ENCODE data around the gene MTUS2.
"Not testable (repeated sequence)": the region's sequence is repeated elsewhere in the genome, so short reads cannot be mapped to it uniquely, and the experiment has no call there.

MTUS2 gene

GRCh38 chr13:29162638-29163235 lies 342.6 kb downstream of the MTUS2 start:
- no peak for DNase-seq (ENCODE audit: low read depth, low spot score)

GRCh38 chr13:29164116-29164515 lies 344.0 kb downstream of the MTUS2 start:
- DNase-seq (ENCODE audit: low read depth, low spot score), result no peak

DNA sequence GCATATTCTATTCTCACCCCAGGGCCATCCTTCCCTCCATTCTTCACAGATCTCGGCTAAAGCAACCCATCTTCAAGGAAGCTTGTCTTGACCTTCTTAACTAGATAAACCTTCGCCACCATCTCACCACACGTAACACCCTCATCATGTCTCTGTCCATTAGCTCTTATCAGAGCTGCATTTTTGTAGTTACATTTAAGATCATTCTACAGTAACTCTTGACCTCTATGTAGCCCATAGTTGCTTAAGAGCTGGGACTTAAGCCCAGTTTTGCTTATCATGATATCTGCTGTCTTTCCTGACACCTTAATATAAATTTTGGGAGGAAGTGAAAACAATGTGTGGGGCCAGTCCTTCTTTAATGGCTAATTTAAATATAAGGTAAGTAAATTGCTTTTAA lies 345.1 kb downstream of the MTUS2 start:
- no peak for DNase-seq (ENCODE audit: low read depth, low spot score)

DNA sequence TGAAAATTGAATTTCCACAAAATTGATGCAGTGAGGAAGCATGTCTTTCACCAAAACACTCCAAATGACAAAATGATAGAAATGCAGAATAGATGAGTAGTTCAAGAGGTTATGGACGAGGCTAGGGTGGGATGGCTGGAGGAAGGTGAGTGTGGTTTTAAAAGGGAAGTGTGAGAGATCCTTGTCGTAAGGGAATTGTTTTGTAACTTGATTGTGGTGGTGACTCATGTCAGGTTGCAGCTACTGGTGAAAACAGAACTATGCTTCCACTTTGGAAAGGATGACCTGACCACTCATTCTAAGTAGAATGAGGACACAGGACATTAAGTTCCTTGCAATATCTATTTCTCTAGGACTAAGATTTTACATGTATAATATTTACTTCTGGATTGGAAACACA lies 345.7 kb downstream of the MTUS2 start:
- no peak for DNase-seq (ENCODE audit: low read depth, low spot score)

DNA sequence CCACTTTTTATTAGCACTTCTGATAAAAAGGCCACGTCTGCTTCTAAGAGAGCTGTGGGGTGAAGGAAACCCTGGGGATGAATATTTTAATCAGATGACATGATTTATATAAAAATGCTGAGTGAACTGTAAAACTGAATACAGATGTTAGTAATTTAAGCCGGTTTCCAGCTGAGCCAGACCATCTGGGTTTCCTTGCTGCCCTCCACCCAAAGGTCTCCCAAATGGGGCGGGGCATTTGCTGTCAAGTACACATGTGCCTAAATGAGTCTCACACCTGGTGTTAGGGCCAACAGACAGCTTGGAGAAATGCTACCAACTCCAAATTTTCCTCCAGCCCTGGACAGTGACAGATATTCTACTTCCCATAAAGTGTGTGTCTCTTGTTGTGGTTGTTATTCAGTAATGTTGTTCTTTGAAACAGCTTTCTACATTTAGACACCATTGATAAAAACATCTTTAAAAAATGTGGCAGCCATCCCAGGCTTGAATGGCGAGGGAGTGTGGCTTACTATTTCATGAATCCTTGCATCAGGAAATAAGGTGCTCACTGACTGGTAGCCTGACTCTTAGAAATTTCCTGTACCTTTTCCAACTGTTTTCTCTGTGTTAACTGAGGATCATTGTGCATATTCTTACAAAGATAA lies 350.4 kb downstream of the MTUS2 start:
- no peak for DNase-seq (ENCODE audit: low read depth, low spot score)

DNA sequence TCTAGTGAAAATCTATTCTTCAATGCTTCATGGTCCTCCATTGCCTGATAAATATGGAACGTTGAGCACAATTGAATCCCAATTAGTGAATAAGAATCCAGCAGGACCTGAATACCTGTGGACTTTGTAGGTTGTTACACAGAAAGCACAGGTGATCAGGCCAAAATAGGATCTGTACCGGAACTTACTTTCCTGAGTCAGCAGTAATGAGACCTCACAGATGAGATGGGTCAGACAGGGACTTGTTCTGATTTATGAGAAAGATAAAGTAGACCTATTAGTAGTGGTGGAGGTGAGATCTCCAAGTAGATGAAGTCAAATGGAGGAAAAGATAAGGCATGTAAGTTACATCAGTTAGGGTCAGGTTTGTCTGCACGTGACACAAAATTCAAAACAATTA lies 351.1 kb downstream of the MTUS2 start:
- no peak for DNase-seq (ENCODE audit: low read depth, low spot score)

- DNase-seq (ENCODE audit: low read depth, low spot score), result no peak
Observed at GRCh38 chr13:29174093-29174492, 354.0 kb downstream of the MTUS2 start.

- DNase-seq (ENCODE audit: low read depth, low spot score), result no peak
Observed at GRCh38 chr13:29175250-29175873, 355.2 kb downstream of the MTUS2 start.

- no peak for DNase-seq (ENCODE audit: low read depth, low spot score)
Observed at GRCh38 chr13:29180055-29180454, 359.9 kb downstream of the MTUS2 start.

- DNase-seq (ENCODE audit: low read depth, low spot score), result no peak
Observed at GRCh38 chr13:29182216-29182615, 362.1 kb downstream of the MTUS2 start.

GRCh38 chr13:29185926-29186325 lies 365.8 kb downstream of the MTUS2 start:
- DNase-seq (ENCODE audit: low read depth, low spot score), result no peak

DNA sequence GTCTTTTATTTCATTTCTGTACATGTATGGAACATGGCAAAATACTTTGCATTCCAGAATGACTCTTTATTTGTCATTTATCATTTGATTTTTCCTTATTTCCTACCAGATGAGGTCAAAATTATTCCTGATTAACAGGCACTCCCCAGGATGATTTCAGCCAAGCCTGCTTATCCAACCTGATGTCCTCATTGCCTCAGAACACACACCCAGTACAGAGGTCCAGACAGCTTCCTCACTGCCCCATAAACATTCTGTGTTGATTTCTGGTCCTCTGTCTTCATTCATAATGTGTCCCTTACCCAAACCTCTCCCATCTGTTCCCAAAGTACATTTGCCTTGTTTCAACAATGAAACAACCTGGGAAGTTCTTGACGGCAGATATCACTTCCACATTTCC lies 367.4 kb downstream of the MTUS2 start:
- DNase-seq (ENCODE audit: low read depth, low spot score), result no peak

DNA sequence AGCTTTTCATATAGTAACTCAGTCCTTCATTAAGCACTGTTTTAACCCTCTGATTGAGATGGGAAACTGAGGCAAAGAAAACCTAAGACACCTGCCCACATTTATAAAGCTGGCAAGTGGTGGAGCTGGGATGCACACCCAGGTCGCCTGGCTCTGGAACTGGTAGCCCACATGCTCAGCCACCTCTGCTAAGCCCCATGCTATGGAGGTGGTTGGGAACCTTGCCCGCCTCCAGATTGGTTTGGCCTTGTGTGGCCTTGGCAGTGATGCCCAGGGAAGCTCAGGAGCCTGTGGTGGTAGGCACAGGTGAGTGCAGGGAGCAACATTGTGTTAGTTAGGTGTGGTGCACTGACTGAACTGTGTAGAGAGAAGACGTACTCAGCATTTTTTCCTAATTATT lies 370.2 kb downstream of the MTUS2 start:
- DNase-seq (ENCODE audit: low read depth, low spot score), result no peak

DNA sequence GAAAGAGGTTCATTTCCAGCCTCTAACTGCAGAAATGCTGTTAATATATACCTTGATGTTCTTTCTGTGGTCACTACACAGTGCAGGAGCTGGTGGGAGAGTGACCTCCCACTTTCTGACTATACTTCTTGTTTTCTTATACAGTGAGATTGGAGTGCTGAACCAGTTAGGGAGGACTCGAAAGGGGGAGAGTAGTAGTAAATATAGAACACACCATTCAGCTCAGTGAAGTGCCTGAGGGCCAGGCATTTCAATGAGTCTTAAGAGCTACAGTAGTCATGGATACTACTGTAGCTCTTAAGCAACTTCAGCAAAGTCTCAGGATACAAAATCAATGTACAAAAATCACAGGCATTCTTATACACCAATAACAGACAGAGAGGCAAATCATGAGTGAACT lies 372.9 kb downstream of the MTUS2 start:
- DNase-seq (ENCODE audit: low read depth, low spot score), result no peak

- no peak for DNase-seq (ENCODE audit: low read depth, low spot score)
Observed at GRCh38 chr13:29195456-29195855, 375.3 kb downstream of the MTUS2 start.

DNA sequence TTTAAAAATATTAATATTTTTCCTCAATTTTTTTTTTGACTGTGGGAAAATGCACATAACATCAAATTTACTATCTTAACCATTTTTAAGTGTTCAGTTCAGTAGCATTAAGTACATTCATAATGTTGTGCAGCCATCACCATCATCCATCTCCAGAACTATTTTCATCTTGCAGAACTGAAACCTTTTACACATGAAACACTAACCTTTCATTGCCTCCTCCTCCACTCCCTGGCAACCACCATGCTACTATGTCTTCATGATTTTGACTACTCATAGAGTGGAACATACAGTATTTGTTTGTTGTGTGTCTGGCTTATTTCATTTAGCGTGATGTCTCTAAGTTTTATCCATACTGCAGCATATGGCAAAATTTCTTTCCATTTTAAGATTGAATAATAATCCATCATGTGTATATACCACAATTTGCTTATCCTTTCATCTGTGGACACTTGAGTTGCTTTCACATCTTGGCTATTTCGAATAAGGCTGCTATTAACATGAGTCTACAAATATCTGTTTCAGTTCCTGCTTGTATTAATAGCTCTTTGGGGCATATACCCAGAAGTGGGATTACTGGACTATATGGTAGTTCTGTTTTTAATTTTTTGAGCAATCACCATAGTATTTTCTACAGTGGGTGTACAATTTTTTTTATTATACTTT lies 376.4 kb downstream of the MTUS2 start:
- DNase-seq (ENCODE audit: low read depth, low spot score), result no peak

DNA sequence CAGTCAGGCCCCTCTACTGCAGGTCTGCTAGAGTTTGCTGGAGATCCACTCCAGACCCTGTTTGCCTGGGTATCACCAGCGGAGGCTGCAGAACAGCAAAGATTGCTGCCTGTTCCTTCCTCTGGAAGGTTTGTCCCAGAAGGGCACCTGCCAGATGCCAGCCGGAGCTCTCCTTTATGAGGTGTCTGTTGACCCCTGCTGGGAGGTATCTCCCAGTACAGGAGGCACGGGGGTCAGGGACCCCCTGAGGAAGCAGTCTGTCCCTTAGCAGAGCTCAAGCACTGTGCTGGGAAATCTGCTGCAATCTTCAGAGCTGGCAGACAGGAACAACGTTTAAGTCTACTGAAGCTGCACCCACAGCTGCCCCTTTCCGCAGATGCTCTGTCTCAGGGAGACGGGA lies 382.6 kb downstream of the MTUS2 start:
- not testable (repeated sequence) for DNase-seq (ENCODE audit: low read depth, low spot score)

DNA sequence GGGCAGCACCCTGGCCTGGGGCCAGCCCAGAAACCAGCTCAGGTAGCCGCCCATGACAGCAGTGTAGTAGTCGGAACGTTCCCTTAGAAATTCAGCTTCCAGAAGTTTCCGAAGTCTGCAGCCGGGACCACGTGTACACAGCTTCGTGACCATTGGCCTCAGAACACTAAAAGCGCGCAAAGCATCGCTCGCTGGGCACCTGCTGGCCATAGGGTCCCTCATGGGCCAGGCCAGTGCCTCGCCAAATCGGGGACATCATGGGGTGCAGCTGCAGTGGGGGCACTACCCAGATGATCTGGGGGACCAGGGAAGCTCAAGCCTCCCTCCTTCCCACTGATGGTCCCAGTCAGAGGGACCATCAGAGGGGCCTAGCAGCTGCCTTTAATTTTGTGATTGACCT lies 384.5 kb downstream of the MTUS2 start:
- no peak for DNase-seq (ENCODE audit: low read depth, low spot score)

GRCh38 chr13:29210676-29211075 lies 390.5 kb downstream of the MTUS2 start:
- no peak for DNase-seq (ENCODE audit: low read depth, low spot score)

GRCh38 chr13:29211162-29211561 lies 391.0 kb downstream of the MTUS2 start:
- DNase-seq (ENCODE audit: low read depth, low spot score), result not testable (repeated sequence)

- no peak for DNase-seq (ENCODE audit: low read depth, low spot score)
Observed at GRCh38 chr13:29222458-29222857, 402.3 kb downstream of the MTUS2 start.

DNA sequence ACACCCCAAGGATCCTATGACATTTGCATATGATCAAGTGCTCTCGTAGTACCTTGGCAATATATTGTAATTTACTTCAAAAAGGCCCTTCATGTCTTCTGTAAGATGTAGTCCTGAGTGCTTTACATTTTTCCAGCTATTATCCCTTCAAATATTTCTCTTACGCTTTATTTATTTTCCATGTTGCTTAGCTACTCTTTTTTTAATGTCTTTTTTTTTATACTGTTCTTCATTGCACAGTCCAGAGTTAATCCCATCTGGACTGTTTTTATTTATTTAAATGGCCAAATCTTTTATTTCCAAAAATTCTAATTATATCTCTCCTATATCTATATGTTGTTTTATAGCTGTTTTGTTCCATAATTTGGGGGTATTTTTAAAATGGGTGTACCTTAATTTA lies 404.1 kb downstream of the MTUS2 start:
- no peak for DNase-seq (ENCODE audit: low read depth, low spot score)

DNA sequence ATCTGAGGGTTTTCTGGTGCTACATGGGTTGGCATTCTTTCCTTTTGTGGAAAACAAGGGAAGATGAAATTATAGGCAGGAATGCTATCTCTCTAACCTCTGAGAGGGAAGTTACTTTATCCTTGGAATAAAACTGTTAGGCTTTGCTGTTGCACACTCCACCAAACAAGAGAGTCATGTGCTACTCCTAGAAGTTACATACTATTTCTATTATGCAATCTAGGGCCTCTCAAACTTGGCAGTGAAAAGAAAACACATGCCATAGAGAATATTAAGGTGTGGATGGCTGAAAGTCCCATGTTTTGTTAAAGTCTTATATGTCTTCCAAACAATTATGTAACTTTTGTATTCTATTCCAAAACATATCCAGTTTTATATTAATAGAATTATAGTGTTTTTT lies 407.4 kb downstream of the MTUS2 start:
- DNase-seq (ENCODE audit: low read depth, low spot score), result no peak

All from brain pericyte (primary cell).